CD4-positive, alpha-beta T cell treated with Interleukin-21 for 1 hour (primary cell): ENCODE results near the gene STK11IP.
A peak's percentile ranks its signal among the peaks of the same experiment; 100 is the strongest.

Experiments used
- DNase-seq: peaks from one replicate; pipeline ENCODE4 v3.0.0-alpha.2; 2020

Gene STK11IP

GRCh38 chr2:219597552-219598307 lies at the start of gene STK11IP:
Gene STK11IP (plus strand): TSS chr2:219597857. CDS start chr2:219598120, 263 bp downstream.
- DNase-seq: peak; percentile 88

- DNase-seq: no peak
Observed at GRCh38 chr2:219548990-219549389, 48.7 kb upstream of the STK11IP start.

GRCh38 chr2:219549619-219550018 lies 48.0 kb upstream of the STK11IP start:
- DNase-seq: no peak

DNA sequence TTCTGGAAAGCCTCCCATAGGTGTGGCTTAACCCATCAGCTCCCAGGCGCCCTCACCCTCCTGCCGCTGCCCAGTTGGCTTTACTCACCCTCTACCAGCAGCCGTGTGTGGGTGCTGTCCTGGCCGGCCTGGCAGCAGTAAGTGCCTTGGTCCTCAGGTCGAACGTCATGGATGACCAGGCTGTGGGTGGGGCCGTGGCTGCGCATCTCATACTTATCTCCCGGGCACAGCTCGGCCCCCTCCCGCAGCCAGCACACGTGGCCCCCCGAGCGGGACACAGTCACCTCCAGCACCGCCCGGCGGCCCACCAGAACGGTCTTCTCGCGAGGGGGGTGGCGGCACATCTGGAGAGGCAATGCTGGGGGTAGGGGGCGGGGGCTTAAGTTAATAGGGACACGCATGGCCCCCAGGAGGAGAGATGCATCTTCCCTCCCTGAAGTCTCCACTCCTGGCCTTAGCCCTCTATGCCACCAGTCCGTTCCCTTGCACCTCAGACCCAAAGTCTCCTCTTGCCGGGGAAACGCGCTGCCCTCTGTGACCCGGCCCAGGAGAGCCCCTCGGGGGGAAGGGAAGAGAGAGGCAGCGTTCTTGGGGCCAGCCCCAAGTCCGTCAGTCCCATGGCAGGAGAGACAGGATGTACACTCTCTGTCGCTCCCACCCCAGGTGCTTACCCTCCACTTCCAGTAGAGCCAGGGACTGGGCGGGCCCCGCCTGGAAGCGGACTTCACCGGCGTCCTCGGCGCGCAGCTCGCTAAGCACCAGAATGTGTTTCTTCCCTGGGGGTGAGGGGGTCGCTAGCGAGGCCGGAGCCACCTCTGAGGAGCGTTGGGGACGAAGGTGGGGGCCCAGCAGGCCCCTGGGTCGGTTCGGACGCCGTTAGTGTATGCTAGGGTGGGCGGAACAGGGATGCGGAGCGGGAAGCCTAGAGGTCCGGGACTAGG lies 45.9 kb upstream of the STK11IP start:
- peak; percentile 17 for DNase-seq

DNA sequence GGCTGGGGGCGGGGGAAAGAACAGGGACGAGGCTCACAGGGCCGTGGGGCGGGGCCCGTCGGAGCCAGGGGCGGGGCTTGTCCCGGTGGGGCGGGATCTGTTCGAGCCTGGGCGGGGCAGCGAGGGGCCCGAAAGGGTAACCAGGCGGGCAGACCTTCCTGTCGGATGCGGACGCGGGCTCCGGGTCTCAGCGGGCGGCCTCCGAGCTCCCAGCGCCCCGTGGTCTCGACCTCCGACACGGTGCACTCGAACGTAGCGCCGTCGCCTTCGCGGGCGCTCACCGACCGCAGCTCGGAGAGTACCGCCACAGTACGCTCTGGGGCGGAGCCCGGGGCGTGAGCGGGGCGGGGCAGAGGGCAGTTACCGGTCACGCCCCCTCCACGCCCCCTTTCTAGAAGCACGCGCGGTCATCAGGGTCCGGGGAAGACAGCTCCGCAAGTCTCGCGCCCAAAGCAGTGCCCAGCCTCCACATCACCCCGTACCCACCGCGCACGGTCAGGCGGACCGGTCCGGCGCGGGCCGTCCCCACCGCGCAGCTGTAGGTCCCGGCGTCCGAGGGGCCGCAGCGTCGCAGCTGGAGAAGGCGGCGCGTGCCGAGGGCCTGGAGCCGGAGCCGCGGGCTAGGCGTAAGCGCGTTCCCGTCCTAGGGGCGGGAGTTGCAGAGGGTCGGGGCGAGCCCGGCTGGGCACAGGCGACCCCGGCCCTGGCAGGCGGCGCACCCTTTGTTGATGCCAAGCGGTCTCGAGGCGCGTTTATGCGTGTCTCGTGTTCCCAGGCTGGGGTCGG lies 45.1 kb upstream of the STK11IP start:
- peak; percentile 79 for DNase-seq

- no peak for DNase-seq
Observed at GRCh38 chr2:219553168-219553417, 44.6 kb upstream of the STK11IP start.

GRCh38 chr2:219553463-219553963 lies 44.1 kb upstream of the STK11IP start:
- DNase-seq: no peak

- DNase-seq: no peak
Observed at GRCh38 chr2:219554350-219554749, 43.3 kb upstream of the STK11IP start.

GRCh38 chr2:219555956-219556355 lies 41.7 kb upstream of the STK11IP start:
- DNase-seq: no peak

- no peak for DNase-seq
Observed at GRCh38 chr2:219556413-219556812, 41.2 kb upstream of the STK11IP start.

DNA sequence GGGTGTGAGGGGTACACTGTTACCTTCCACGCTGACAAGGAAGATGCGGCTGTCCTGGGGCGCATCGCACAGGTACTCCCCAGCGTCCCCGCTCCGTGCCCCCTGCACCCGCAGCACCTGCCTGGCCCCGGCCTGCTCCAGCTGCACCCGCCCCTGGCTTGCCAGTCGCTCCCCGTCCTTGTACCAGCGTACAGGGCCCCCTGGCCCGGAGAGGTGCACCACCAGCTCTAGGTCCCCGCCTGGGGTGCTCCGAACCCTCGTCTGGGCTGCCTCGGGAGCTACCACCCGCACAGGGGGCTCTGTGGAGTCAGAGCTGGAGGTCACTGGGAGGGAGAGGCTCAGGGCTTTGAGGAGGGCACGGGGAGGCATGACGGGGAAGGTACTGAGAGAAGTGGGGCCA lies 40.3 kb upstream of the STK11IP start:
- no peak for DNase-seq

DNA sequence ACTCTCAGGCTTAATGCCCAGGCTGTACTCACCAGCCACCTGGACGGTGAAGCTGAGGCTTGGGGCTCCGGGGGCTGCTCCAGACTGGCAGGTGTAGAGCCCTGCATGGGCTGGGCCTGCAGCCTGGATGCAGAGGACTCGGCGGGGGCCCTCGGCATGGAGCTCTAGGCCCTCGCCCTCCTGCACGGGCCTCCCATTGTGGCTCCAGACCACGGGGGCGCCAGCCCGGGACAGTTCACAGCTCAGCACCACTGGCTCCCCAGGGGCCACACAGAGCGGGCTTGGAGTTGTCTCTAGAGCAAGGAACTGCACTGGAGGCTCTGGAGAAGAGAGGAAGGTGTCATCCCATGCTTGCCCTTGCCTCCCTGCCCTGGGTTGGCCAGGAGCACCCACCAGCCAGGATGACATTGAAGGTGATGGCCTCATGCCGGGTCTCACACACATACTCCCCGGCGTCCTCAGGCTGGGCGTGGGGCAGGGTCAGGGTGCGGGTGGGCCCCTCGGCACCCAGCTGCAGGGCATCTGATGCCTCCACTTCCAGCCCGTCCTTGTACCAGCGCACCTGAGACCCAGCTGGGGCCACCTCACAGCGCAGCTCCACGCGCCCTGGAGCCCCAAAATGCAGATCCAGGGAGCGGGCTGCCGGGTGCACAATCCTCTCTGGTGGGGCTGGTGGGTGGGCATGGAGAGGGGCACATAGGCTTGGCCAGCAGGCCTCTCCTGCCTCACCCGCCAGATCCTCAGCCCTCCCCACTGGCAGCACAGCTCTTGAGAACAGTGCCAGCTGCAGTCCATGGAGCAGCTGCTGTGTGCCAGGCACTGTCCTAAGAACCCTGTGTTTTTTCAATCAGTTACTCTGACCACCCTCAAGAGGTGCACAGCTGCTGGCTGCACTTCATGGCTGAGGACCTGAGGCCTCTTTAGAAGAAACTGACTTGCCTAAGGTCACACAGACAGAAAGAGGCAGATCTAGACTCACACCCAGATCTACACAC lies 39.6 kb upstream of the STK11IP start:
- no peak for DNase-seq

GRCh38 chr2:219559156-219559915 lies 38.3 kb upstream of the STK11IP start:
- no peak for DNase-seq

DNA sequence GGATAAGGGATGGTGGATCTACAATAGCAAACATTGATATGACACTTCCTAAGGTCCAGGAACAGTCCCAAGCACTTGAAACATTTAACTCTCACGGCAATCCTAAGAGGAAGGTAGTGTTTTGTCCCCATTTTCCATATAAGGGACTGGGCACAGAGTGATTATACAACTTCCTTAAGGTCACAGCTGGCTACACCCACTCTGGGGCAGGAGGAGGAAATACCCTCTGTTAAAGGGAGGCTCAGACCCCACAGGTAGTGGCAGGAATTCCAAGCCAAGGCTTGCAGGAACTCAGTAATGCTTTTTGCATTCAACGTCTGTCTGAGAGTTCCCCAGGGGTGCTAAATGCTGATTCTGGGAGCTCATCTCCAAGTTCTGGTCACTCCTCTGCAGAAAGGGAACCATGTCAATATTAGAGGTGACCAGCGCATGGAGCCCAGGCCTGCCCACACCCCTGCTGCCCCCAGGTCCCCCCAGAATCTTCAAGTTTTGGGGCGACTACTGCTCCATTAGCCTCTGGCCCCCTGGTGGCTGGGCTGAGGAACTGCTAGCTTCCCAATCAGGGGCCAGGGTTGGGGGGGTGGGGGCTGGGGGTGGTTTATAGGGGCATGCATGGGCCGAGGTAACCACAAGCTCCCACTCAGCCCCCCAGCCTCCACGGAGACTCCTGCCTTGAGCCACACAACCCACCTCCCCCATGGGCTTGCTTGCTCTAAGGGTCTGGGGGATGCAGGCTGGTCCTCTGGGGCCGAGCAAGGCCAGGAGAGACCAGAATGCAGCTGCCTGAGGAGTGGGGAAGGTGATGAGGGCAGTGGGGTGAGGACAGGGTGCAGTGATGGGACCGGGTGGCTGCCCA lies 37.4 kb upstream of the STK11IP start:
- DNase-seq: peak; percentile 31

GRCh38 chr2:219560893-219561178 lies 36.8 kb upstream of the STK11IP start:
- DNase-seq: no peak

DNA sequence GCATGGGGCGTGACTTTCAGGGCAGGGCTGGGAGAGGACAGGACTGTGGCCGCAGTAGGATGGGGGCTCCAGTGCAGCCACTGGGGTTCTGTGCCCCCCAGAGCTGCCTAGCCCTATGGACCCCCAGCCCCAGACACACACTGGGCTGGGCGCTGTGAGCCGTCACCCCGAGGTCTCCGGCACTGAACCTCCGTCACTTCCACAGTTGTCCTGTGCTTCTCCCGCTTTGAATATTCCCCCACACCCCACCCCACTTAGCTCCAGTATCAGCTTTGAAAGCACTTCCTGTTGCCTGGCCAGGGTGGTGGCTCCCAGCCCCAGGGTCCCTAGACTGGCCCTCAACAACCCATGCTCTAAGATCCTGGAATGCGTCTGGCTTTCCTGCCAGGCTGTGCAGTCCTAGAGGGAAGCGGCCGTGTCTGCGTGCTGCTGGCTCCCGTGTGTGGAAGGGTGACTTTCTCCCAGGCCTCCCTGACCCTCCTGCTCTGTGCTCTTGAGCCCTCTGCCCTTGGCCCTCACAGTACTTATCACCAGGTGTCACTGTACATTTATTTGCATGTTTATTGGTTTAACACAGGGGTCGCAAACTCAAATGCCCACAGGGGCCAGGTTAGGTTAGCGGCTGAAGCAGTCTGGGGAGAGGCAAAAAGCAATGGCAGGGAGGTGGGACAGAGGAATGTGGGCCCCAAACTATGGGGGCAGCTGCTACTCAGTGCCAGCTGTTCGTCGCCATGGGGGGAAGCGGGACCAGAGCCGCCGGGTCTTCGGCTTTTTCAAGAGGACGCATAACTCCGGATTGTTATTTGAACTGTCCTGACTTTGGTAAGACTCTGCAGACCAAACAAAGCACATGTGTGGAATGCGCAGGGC lies 36.2 kb upstream of the STK11IP start:
- DNase-seq: no peak

DNA sequence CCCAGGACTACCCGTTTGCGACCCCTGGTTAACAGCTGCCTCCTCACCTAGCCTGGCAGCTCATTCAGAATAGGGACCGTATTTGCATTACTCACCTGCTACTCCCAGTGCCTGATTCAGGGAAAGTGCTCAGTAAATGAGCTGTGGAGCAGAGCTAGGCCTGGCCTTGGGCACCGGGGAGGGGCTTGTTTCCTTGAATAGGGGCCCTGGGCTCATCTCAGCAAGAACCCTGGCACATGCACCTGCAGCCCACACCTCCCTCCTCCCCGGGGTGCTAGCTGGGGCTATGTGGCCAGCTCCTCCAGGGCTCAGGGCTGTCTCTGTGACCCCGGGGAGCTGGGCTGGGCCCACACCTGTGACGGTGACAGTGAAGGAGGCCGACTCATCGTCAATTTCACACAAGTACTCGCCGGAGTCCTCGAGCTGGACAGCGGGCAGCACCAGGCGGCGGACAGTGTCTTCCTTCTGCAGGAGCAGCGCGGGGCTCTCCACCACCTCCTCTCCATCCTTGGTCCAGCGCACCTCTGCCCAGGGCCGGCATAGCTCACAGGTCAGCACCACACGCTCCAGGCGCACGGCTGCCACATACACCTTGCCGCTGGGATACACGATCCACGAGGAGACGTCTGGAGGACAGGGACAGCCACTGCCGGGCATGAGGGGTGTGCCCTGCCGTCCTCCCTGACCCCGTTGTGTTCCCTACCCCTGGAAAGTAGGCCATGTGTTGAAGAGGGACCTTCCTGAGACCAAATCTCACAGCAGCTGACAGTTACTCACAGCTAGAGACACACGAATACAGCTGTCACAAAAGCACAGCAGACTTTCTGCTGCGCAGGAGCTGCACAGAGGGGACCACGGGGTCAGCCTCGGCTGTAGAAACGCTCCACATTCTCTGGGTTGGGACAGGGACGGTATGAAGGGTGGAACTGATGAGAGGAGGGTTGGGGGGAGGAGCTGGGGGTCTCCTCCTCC lies 35.3 kb upstream of the STK11IP start:
- DNase-seq: no peak

DNA sequence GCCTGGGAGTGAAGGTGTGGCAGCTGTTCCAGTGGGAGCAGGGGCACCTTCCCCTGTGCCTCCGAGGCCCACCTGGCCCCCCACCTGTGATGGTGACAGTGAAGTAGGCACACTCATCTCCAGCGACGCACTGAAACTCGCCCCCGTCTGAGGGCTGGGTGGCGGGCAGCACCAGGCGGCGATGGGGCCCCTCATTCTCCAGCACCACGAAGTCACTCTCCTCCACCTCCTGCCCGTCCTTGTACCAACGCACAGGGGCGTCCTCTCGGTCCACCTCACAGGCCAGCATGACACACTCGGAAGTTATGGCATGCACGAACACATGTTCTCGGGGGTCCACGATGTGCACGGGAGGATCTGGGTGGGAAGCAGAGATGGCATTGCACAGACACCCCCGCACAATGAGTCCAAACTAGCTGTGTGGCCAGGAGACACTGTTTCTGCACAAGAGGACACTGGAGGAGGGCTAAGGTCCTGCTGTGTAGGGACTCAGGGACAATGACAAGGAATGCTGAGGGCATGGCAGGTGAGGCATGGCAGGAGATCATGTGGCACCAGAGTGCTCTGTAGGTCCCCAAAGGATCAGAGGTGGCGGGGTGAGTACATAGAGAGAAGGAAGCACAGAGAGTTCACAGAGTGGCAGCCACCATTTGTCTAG lies 34.3 kb upstream of the STK11IP start:
- DNase-seq: no peak
